Measurements from ENCODE around the gene ATP5PB. TPM values are rescaled to one million over a fixed set of nuclear protein-coding genes. Genes with fewer than 3 reads are reported as not detected.

Gene ATP5PB
- total RNA-seq, 1 experiment from 2014 or later = 323 TPM

DNA sequence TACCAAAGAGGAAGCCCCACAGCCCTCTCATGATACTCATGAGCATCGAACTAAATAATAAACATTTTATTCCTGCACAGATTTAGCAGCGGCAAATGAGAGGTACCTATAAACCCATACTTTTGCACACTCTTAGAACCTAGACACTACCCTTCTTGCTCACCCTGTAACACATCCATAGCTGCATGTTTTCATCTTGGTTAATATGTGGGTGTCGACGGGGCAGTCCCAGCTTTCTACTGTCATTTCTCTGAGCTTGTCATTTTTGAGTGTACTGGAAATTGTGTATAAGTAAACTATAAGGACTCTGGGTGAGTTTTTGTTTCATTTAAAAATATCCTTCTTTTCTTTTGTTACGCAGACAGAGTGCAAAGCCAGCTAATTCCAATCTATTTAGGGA lies 47.2 kb upstream of the ATP5PB start:
- no peak for DNase-seq (ENCODE audit: low read depth, low spot score)
- POLR2A ChIA-PET = no interaction called here
- TF ChIP-seq POLR2AphosphoS5 (IDR thresholded peaks at IDR 0.05; ENCODE audit: low read depth, low read length) (no peak), SRF (IDR thresholded peaks at IDR 0.05; ENCODE audit: low read depth) (no peak), YY1 (IDR thresholded peaks at IDR 0.05; ENCODE audit: extremely low read depth, insufficient replicate concordance, low read depth, low read length) (no peak), POLR2A (IDR thresholded peaks at IDR 0.05; ENCODE audit: borderline replicate concordance, extremely low read depth, insufficient read depth, insufficient read length) (no peak), ZFX (IDR thresholded peaks at IDR 0.05) (no peak), ZNF274 (IDR thresholded peaks at IDR 0.05; ENCODE audit: low read depth, low read length) (no peak), CEBPB (IDR thresholded peaks at IDR 0.05; ENCODE audit: low read depth) (no peak), EZH2phosphoT487 (IDR thresholded peaks at IDR 0.05; ENCODE audit: borderline replicate concordance) (no peak), RAD21 (IDR thresholded peaks at IDR 0.05; ENCODE audit: low read depth) (no peak), JUND (IDR thresholded peaks at IDR 0.05) (no peak), ATF3 (IDR thresholded peaks at IDR 0.05) (no peak), EGR1 (IDR thresholded peaks at IDR 0.05; ENCODE audit: low read depth) (no peak), SP1 (IDR thresholded peaks at IDR 0.05; ENCODE audit: low read depth) (no peak)
- TF ChIP-seq, protein P1, sequence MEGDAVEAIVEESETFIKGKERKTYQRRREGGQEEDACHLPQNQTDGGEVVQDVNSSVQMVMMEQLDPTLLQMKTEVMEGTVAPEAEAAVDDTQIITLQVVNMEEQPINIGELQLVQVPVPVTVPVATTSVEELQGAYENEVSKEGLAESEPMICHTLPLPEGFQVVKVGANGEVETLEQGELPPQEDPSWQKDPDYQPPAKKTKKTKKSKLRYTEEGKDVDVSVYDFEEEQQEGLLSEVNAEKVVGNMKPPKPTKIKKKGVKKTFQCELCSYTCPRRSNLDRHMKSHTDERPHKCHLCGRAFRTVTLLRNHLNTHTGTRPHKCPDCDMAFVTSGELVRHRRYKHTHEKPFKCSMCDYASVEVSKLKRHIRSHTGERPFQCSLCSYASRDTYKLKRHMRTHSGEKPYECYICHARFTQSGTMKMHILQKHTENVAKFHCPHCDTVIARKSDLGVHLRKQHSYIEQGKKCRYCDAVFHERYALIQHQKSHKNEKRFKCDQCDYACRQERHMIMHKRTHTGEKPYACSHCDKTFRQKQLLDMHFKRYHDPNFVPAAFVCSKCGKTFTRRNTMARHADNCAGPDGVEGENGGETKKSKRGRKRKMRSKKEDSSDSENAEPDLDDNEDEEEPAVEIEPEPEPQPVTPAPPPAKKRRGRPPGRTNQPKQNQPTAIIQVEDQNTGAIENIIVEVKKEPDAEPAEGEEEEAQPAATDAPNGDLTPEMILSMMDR (IDR thresholded peaks at IDR 0.05 in 2 of 3, conservative IDR thresholded peaks at IDR 0.05 in 1 of 3; ENCODE audit: borderline replicate concordance in 1 of 3, insufficient read depth in 1 of 3, low read depth in 2 of 3, low read length in 2 of 3) = no peak
- TF ChIP-seq, protein P2, sequence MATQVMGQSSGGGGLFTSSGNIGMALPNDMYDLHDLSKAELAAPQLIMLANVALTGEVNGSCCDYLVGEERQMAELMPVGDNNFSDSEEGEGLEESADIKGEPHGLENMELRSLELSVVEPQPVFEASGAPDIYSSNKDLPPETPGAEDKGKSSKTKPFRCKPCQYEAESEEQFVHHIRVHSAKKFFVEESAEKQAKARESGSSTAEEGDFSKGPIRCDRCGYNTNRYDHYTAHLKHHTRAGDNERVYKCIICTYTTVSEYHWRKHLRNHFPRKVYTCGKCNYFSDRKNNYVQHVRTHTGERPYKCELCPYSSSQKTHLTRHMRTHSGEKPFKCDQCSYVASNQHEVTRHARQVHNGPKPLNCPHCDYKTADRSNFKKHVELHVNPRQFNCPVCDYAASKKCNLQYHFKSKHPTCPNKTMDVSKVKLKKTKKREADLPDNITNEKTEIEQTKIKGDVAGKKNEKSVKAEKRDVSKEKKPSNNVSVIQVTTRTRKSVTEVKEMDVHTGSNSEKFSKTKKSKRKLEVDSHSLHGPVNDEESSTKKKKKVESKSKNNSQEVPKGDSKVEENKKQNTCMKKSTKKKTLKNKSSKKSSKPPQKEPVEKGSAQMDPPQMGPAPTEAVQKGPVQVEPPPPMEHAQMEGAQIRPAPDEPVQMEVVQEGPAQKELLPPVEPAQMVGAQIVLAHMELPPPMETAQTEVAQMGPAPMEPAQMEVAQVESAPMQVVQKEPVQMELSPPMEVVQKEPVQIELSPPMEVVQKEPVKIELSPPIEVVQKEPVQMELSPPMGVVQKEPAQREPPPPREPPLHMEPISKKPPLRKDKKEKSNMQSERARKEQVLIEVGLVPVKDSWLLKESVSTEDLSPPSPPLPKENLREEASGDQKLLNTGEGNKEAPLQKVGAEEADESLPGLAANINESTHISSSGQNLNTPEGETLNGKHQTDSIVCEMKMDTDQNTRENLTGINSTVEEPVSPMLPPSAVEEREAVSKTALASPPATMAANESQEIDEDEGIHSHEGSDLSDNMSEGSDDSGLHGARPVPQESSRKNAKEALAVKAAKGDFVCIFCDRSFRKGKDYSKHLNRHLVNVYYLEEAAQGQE (IDR thresholded peaks at IDR 0.05; ENCODE audit: low read depth) = no peak
- Histone ChIP-seq H3K4me3 (replicated peaks in 1 of 2; ENCODE audit: low read depth in 1 of 2, low read length in 2 of 2) (no peak overlapping the region), H3K9me2 (ENCODE audit: insufficient read depth) (no peaks in the 10 kb centered on the region), H3K79me2 (ENCODE audit: insufficient read depth, low read length) (no peaks in the 10 kb centered on the region), H4K20me1 (ENCODE audit: insufficient read depth) (no peaks in the 10 kb centered on the region), H3K4me1 (ENCODE audit: control insufficient read depth in 1 of 2, insufficient read depth in 2 of 2, low read length in 2 of 2) (no peaks in the 10 kb centered on the region), H3K27me3 (ENCODE audit: insufficient read depth, low read length) (peaks cover 16% of the 10 kb centered on the region), H3K4me2 (ENCODE audit: low read length) (no peak overlapping the region), H3K9me3 (ENCODE audit: control insufficient read depth in 1 of 2, insufficient read depth in 1 of 2, low read depth in 1 of 2, low read length in 2 of 2) (no peaks in the 10 kb centered on the region), H3K9ac (ENCODE audit: low read length) (no peak overlapping the region), H3K27ac (ENCODE audit: low read depth, low read length) (no peak overlapping the region), H3K36me3 (ENCODE audit: control insufficient read depth in 1 of 2, insufficient read depth in 2 of 2, low read length in 2 of 2) (no peaks in the 10 kb centered on the region), H2AFZ (ENCODE audit: low read depth, low read length, poor library complexity, severe bottlenecking) (no peak overlapping the region)
- BruUV-seq (replicated peaks) = no TSS peak
- no peak for ATAC-seq
- CTCF ChIA-PET = interaction anchor here (2.4 kb wide), 1 partner anchor 10 kb away, joined by 8 read pairs; no protein-coding TSS in a partner anchor
- intact Hi-C loops (cut with micrococcal nuclease) = no loop called here
- RAD21 ChIA-PET (ENCODE audit: low non-redundant PET in 1 of 2, low total read pairs in 2 of 2, uncharacterized antibody in 2 of 2, unreplicated experiment in 2 of 2) = no interaction called here

Data from HCT116 (cell line).